K562 (cell line): Measurements from ENCODE around the gene AMZ2. TPM values are rescaled to one million over a fixed set of nuclear protein-coding genes. Genes with fewer than 3 reads are reported as not detected.
A peak's percentile ranks its signal among the peaks of the same experiment; 100 is the strongest.

Experiments used
- DMBX1 ChIP-seq: fragments of 250-450 bp; sonication (Bioruptor Pico); IDR thresholded peaks from 2 replicates; pipeline ENCODE4 v1.8.0; 2022; ENCODE audit warnings: inconsistent platforms, mild to moderate bottlenecking, moderate library complexity, borderline replicate concordance
- HCFC1 ChIP-seq: IDR thresholded peaks from 2 replicates; pipeline ENCODE4 v1.6.1; 2012; ENCODE audit warnings: low read depth, low read length, improper control_type of control experiment
- HNRNPLL ChIP-seq: fragments of 200-400 bp; formaldehyde crosslinking; IDR thresholded peaks from 2 replicates; pipeline ENCODE4 v1.6.1; 2017; ENCODE audit warnings: low read length, low read depth, mild to moderate bottlenecking; ENCODE audit not compliant: poor library complexity, severe bottlenecking
- NCOA6 ChIP-seq: fragments of 450-650 bp; IDR thresholded peaks from 2 replicates; pipeline ENCODE4 v1.6.1; 2017; ENCODE audit warnings: mild to moderate bottlenecking
- RBM25 ChIP-seq: fragments of 200-400 bp; formaldehyde crosslinking; IDR thresholded peaks from 2 replicates; pipeline ENCODE4 v1.6.1; 2018; ENCODE audit warnings: low read length, low read depth, moderate library complexity; ENCODE audit not compliant: severe bottlenecking
- RFX5 ChIP-seq: IDR thresholded peaks from 2 replicates; pipeline ENCODE4 v1.6.1; 2011; ENCODE audit warnings: low read depth, mild to moderate bottlenecking, improper control_type of control experiment, low read length
- SETDB1 ChIP-seq: IDR thresholded peaks from one replicate; pipeline ENCODE4 v1.6.1; 2012; ENCODE audit warnings: low read length, control low read depth, inconsistent platforms
- SIN3A ChIP-seq, 2 experiments: fragments of 150-350 bp in 1 of 2; IDR thresholded peaks; 2 replicates each; pipeline ENCODE4 v1.6.1; 2011 to 2016; ENCODE audit warnings: borderline replicate concordance in 2 of 2, low read depth in 2 of 2, low read length in 2 of 2, mild to moderate bottlenecking in 2 of 2, moderate library complexity in 2 of 2; ENCODE audit not compliant: control insufficient read depth in 1 of 2
- ZNF316 ChIP-seq: fragments of 450-650 bp; IDR thresholded peaks from 2 replicates; pipeline ENCODE4 v1.6.1; 2016
- ZNF695 ChIP-seq: fragments of 450-650 bp; formaldehyde crosslinking; IDR thresholded peaks from 2 replicates; pipeline ENCODE4 v1.4.0; 2020; ENCODE audit warnings: mild to moderate bottlenecking, moderate library complexity
- polyA plus RNA-seq, 8 experiments: library from polyadenylated mRNA; depleted of rRNA in 4 of 8; stranded (reverse) in 5 of 8; unstranded in 3 of 8; fragments of >200 nt; fragmentation: Nextera tagmentation in 2 of 8; fragmentation: Illumina TruSeq in 1 of 8; extraction: Ambion mirVana in 2 of 8; extraction: Trizol in 1 of 8; gene quantifications; 2 replicates each; pipeline versions ENCODE4 v1.2.1 to v1.2.3, GENCODE V29; 2011 to 2014; ENCODE audit warnings: inconsistent platforms in 1 of 8, missing spikeins in 1 of 8
- total RNA-seq, 7 experiments: library from RNA; depleted of rRNA in 6 of 7; stranded (reverse); fragments of >200 nt in 6 of 7; fragmentation: Illumina TruSeq in 2 of 7; extraction: Trizol in 2 of 7; gene quantifications; 2 replicates each; pipeline versions ENCODE4 v1.2.1 to v1.2.3, GENCODE V29; 2011 to 2021; ENCODE audit warnings: low replicate concordance in 1 of 7
- TF ChIP-seq, protein P1 (sequence below): fragments of 450-650 bp; IDR thresholded peaks from 2 replicates; pipeline ENCODE4 v1.6.1; 2018; ENCODE audit not compliant: partially characterized antibody
- TF ChIP-seq, protein P2 (sequence below): fragments of 250-450 bp; sonication (Bioruptor Pico); IDR thresholded peaks from 2 replicates; pipeline ENCODE4 v1.9.0; 2021; ENCODE audit warnings: mild to moderate bottlenecking
- TF ChIP-seq, protein P3 (sequence below), 2 experiments: fragments of 450-650 bp; IDR thresholded peaks; 2 replicates each; pipeline ENCODE4 v1.6.1; 2016; ENCODE audit warnings: mild to moderate bottlenecking in 2 of 2, borderline replicate concordance in 1 of 2, low read depth in 1 of 2, moderate library complexity in 1 of 2
- TF ChIP-seq, protein P4 (sequence below): fragments of 250-450 bp; sonication (Bioruptor Pico); IDR thresholded peaks from 2 replicates; pipeline ENCODE4 v1.8.0; 2022; ENCODE audit warnings: moderate library complexity, mild to moderate bottlenecking, inconsistent platforms

Gene AMZ2
- total and polyA plus RNA-seq, 9 of the 15 experiments (the other 6 are each of a cell fraction or from before 2014, with no cell fraction given), result 22.6 to 92.2 (median 52.6) TPM

DNA sequence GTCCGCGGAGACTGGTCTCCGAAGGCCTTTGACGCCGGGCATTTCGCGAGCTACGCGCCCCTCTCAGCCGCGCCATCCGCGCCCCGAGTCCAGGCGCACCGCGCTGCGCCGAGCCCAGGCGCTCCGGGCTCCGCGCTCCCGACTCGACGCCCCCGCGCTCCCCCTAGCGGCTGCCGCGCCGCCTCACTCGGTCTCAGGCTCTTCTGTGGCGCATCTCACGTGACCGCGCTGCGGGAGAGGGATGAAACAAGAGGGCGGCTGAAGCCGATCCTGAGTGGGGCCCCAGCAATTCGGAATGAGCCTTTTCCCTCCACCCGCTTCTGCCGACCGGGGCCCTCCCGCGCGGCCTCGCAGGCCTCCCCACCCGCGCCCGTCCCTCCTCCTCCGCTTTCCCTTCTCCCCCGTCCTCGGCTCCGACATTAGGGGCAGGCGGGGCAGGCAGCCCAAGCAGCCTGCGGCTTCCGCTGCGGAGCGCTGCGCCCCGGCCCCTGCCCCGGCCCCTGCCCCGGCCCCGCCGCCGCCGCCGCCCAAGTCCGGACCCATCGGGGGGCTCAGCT lies 42.5 kb upstream of the AMZ2 start (continued):
- TF ChIP-seq, protein P1, sequence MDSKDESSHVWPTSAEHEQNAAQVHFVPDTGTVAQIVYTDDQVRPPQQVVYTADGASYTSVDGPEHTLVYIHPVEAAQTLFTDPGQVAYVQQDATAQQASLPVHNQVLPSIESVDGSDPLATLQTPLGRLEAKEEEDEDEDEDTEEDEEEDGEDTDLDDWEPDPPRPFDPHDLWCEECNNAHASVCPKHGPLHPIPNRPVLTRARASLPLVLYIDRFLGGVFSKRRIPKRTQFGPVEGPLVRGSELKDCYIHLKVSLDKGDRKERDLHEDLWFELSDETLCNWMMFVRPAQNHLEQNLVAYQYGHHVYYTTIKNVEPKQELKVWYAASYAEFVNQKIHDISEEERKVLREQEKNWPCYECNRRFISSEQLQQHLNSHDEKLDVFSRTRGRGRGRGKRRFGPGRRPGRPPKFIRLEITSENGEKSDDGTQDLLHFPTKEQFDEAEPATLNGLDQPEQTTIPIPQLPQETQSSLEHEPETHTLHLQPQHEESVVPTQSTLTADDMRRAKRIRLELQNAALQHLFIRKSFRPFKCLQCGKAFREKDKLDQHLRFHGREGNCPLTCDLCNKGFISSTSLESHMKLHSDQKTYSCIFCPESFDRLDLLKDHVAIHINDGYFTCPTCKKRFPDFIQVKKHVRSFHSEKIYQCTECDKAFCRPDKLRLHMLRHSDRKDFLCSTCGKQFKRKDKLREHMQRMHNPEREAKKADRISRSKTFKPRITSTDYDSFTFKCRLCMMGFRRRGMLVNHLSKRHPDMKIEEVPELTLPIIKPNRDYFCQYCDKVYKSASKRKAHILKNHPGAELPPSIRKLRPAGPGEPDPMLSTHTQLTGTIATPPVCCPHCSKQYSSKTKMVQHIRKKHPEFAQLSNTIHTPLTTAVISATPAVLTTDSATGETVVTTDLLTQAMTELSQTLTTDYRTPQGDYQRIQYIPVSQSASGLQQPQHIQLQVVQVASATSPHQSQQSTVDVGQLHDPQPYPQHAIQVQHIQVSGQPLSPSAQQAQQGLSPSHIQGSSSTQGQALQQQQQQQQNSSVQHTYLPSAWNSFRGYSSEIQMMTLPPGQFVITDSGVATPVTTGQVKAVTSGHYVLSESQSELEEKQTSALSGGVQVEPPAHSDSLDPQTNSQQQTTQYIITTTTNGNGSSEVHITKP, result peak; percentile 90
- TF ChIP-seq, protein P2, sequence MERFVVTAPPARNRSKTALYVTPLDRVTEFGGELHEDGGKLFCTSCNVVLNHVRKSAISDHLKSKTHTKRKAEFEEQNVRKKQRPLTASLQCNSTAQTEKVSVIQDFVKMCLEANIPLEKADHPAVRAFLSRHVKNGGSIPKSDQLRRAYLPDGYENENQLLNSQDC (CRISPR knock-in tag), result no peak
- peak; percentile 45; the same call in 1 of the 2 replicates for TF ChIP-seq HCFC1
- TF ChIP-seq, protein P3, sequence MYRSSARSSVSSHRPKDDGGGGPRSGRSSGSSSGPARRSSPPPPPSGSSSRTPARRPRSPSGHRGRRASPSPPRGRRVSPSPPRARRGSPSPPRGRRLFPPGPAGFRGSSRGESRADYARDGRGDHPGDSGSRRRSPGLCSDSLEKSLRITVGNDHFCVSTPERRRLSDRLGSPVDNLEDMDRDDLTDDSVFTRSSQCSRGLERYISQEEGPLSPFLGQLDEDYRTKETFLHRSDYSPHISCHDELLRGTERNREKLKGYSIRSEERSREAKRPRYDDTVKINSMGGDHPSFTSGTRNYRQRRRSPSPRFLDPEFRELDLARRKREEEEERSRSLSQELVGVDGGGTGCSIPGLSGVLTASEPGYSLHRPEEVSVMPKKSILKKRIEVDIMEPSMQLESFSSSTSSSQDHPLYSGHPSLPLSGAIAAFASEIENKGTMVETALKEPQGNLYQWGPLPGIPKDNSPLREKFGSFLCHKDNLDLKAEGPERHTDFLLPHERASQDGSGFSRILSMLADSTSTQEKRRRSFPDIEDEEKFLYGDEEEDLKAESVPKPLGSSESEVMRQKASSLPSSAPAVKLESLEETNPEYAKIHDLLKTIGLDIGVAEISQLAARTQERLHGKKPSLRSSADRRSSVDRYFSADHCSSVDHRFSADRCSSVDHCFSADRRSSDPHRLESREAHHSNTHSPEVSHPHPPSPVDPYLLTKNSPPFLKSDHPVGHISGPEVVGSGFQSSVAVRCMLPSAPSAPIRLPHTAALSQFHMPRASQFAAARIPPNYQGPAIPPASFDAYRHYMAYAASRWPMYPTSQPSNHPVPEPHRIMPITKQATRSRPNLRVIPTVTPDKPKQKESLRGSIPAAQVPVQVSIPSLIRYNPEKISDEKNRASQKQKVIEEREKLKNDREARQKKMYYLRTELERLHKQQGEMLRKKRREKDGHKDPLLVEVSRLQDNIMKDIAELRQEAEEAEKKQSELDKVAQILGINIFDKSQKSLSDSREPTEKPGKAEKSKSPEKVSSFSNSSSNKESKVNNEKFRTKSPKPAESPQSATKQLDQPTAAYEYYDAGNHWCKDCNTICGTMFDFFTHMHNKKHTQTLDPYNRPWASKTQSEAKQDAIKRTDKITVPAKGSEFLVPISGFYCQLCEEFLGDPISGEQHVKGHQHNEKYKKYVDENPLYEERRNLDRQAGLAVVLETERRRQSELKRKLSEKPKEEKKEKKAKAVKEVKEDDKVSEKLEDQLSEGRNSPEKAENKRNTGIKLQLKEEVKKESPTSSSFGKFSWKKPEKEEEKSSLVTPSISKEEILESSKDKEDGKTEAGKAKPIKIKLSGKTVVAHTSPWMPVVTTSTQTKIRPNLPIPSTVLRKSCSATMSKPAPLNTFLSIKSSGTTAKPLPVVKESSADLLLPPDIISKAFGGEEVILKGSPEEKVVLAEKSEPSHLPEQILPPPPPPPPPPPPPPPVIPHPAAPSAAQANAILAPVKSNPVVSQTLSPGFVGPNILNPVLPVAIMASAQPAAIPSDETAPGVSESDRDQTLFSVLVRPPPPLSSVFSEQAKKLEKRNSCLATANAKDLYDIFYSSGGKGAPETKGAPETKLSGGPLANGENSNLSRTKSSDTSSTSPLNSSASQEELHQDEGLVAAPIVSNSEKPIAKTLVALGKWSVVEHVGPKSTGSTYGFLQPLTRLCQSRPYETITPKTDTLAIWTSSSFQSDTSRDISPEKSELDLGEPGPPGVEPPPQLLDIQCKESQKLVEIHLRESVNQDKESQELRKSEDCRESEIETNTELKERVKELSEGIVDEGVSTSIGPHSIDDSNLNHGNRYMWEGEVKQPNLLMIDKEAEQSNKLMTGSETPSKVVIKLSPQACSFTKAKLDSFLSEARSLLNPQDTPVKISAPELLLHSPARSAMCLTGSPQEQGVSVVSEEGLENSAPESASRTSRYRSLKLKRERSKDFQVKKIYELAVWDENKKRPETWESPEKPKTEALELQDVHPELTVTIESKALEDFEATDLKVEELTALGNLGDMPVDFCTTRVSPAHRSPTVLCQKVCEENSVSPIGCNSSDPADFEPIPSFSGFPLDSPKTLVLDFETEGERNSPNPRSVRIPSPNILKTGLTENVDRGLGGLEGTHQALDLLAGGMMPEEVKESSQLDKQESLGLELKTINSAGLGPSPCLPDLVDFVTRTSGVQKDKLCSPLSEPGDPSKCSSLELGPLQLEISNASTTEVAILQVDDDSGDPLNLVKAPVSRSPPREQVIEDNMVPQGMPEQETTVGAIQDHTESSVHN (IDR thresholded peaks at IDR 0.05; ENCODE audit: borderline replicate concordance in 1 of 2, low read depth in 1 of 2), result no peak
- no peak for TF ChIP-seq RFX5
- TF ChIP-seq RBM25, result peak; percentile 19
- TF ChIP-seq DMBX1 (CRISPR knock-in tag), result no peak
- TF ChIP-seq, protein P4, sequence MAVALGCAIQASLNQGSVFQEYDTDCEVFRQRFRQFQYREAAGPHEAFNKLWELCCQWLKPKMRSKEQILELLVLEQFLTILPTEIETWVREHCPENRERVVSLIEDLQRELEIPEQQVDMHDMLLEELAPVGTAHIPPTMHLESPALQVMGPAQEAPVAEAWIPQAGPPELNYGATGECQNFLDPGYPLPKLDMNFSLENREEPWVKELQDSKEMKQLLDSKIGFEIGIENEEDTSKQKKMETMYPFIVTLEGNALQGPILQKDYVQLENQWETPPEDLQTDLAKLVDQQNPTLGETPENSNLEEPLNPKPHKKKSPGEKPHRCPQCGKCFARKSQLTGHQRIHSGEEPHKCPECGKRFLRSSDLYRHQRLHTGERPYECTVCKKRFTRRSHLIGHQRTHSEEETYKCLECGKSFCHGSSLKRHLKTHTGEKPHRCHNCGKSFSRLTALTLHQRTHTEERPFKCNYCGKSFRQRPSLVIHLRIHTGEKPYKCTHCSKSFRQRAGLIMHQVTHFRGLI (CRISPR knock-in tag), result no peak
- peak; percentile 35; the same call in 1 of the 2 replicates for TF ChIP-seq NCOA6
- TF ChIP-seq ZNF695, result no peak
- TF ChIP-seq SETDB1, result no peak
- TF ChIP-seq ZNF316, result no peak
- no peak for TF ChIP-seq HNRNPLL
- TF ChIP-seq SIN3A (IDR thresholded peaks at IDR 0.05; ENCODE audit: borderline replicate concordance in 2 of 2, control insufficient read depth in 1 of 2, low read depth in 2 of 2, low read length in 2 of 2), result no peak
